Esophagus muscularis mucosa (tissue), 4 donors: ENCODE results near the gene PTBP1.

ENCODE experiments used
- EP300 ChIP-seq: sonication (generic); formaldehyde crosslinking; IDR thresholded peaks from one replicate; pipeline ENCODE4 v1.6.1; 2017; ENCODE audit warnings: antibody characterized with exemption
- POLR2A ChIP-seq: fragments of 450-650 bp; IDR thresholded peaks from one replicate; pipeline ENCODE4 v1.6.1; 2017; ENCODE audit warnings: antibody characterized with exemption, moderate library complexity, mild to moderate bottlenecking, low read depth
- TF ChIP-seq, protein P1 (sequence below), 3 experiments: fragments of 200-600 bp in 2 of 3; fragments of 450-650 bp in 1 of 3; sonication (generic) in 2 of 3; IDR thresholded peaks; one replicate each; pipeline ENCODE4 v1.5.1; 2017 to 2019; ENCODE audit warnings: antibody characterized with exemption in 3 of 3, mild to moderate bottlenecking in 2 of 3, moderate library complexity in 1 of 3

DNA sequence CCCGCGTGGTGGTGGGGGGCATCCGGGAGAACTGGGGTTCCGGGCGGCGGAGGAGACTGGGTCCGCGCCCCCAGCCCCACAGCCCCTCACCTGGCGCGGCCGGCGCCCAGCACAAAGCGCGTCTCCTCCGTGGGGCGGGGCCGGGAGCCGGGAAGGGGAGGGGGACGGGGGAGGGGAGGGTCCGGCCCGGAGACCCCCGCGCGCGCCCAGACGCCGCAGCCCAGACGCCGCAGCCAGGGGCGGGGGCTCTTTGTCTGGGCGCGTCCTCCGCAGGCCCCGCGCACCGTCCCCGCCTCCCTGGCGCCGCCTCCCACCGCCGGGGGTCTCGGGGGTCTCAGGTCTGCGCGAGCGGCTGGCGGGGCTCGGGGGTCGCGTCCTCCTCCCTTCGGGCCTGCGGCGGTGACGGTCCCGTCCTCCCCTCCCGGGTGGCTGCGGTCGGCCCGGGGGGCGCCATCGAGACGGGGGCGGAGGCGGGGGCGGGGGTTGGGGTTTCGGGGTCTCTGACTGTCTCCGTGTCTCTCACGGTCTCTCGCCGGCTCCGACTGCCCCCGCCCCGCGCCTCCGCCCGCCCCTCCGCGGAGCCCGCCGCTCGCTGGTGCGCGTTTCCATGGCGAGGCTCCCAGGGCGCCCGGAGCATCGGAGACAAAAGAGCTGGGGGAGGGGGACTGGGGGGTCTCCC is 24.7 kb downstream of the PTBP1 start, which contains the start of gene PLPPR3:
- TF ChIP-seq, protein P1, sequence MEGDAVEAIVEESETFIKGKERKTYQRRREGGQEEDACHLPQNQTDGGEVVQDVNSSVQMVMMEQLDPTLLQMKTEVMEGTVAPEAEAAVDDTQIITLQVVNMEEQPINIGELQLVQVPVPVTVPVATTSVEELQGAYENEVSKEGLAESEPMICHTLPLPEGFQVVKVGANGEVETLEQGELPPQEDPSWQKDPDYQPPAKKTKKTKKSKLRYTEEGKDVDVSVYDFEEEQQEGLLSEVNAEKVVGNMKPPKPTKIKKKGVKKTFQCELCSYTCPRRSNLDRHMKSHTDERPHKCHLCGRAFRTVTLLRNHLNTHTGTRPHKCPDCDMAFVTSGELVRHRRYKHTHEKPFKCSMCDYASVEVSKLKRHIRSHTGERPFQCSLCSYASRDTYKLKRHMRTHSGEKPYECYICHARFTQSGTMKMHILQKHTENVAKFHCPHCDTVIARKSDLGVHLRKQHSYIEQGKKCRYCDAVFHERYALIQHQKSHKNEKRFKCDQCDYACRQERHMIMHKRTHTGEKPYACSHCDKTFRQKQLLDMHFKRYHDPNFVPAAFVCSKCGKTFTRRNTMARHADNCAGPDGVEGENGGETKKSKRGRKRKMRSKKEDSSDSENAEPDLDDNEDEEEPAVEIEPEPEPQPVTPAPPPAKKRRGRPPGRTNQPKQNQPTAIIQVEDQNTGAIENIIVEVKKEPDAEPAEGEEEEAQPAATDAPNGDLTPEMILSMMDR (IDR thresholded peaks at IDR 0.05): no peak
- no peak for TF ChIP-seq EP300
- TF ChIP-seq POLR2A: no peak
